NCI-H82 (cell line): Measurements from ENCODE around the gene MOB3B.

Experiments used
- DNase-seq: peaks from one replicate; lab custom pipeline; 2025; lab: John Stamatoyannopoulos, UW

The MOB3B gene

GRCh38 chr9:27529316-27530278, at the start of gene MOB3B:
Gene MOB3B (minus strand): TSS chr9:27529814. CDS start chr9:27455550, 74,264 bp downstream.
- peak; percentile 77 for DNase-seq

- peak; percentile 99 for DNase-seq
Observed at GRCh38 chr9:27573634-27574590, 44.3 kb upstream of the MOB3B start.

- peak; percentile 67 for DNase-seq
Observed at GRCh38 chr9:27572918-27573633, 43.5 kb upstream of the MOB3B start, which contains the start of gene C9orf72. Gene C9orf72 (minus strand): TSS chr9:27573481. CDS start chr9:27567120, 6,361 bp downstream.

- peak; percentile 56 for DNase-seq
Observed at GRCh38 chr9:27572566-27572917, 42.9 kb upstream of the MOB3B start.

GRCh38 chr9:27572061-27572460, 42.4 kb upstream of the MOB3B start:
- DNase-seq: no peak

GRCh38 chr9:27571011-27571410, 41.4 kb upstream of the MOB3B start:
- peak; percentile 10 for DNase-seq

- no peak for DNase-seq
Observed at GRCh38 chr9:27569406-27569805, 39.8 kb upstream of the MOB3B start.

- DNase-seq: no peak
Observed at GRCh38 chr9:27566118-27566517, 36.5 kb upstream of the MOB3B start.

- no peak for DNase-seq
Observed at GRCh38 chr9:27565696-27566095, 36.1 kb upstream of the MOB3B start.

- no peak for DNase-seq
Observed at GRCh38 chr9:27564670-27565069, 35.1 kb upstream of the MOB3B start.

GRCh38 chr9:27563738-27564430, 34.3 kb upstream of the MOB3B start:
- no peak for DNase-seq

GRCh38 chr9:27561685-27562084, 32.1 kb upstream of the MOB3B start:
- DNase-seq: no peak

- DNase-seq: peak; percentile 71
Observed at GRCh38 chr9:27560457-27560856, 30.8 kb upstream of the MOB3B start.

- no peak for DNase-seq
Observed at GRCh38 chr9:27558307-27558706, 28.7 kb upstream of the MOB3B start.

- DNase-seq: no peak
Observed at GRCh38 chr9:27556470-27556869, 26.9 kb upstream of the MOB3B start.

- no peak for DNase-seq
Observed at GRCh38 chr9:27554712-27555111, 25.1 kb upstream of the MOB3B start.

- no peak for DNase-seq
Observed at GRCh38 chr9:27549196-27549755, 19.7 kb upstream of the MOB3B start.

- peak; percentile 36 for DNase-seq
Observed at GRCh38 chr9:27548055-27548741, 18.6 kb upstream of the MOB3B start.

- DNase-seq: no peak
Observed at GRCh38 chr9:27545471-27545870, 15.9 kb upstream of the MOB3B start.

- no peak for DNase-seq
Observed at GRCh38 chr9:27542508-27542907, 12.9 kb upstream of the MOB3B start.
